Left lobe of liver (tissue), 2 donors: ENCODE data around the gene CSK. TPM values are rescaled to one million over a fixed set of nuclear protein-coding genes. Genes with fewer than 3 reads are reported as not detected.
A peak's percentile ranks its signal among the peaks of the same experiment; 100 is the strongest.
"Not testable (repeated sequence)": the region's sequence is repeated elsewhere in the genome, so short reads cannot be mapped to it uniquely, and the experiment has no call there.

Source experiments
- ATAC-seq: fragments of 200-7000 bp; cut with Tn5 transposase; one replicate; pipeline ENCODE4 v1.9.1; 2020; ENCODE audit warnings: mild to moderate bottlenecking, moderate library complexity
- DNase-seq: peaks from one replicate; pipeline ENCODE4 v3.0.0-alpha.2; 2020; ENCODE audit warnings: low spot score
- total RNA-seq: library from RNA; stranded (reverse); gene quantifications from one replicate; pipeline ENCODE4 v1.2.1, GENCODE V29; 2021
- donor health status: DM: no; HTN: no; CAD: no; lungs with moderate emphysema.
- donor health status: DM: no; HTN: yes; CAD: no.

Gene CSK
- 32.7 TPM for total RNA-seq

DNA sequence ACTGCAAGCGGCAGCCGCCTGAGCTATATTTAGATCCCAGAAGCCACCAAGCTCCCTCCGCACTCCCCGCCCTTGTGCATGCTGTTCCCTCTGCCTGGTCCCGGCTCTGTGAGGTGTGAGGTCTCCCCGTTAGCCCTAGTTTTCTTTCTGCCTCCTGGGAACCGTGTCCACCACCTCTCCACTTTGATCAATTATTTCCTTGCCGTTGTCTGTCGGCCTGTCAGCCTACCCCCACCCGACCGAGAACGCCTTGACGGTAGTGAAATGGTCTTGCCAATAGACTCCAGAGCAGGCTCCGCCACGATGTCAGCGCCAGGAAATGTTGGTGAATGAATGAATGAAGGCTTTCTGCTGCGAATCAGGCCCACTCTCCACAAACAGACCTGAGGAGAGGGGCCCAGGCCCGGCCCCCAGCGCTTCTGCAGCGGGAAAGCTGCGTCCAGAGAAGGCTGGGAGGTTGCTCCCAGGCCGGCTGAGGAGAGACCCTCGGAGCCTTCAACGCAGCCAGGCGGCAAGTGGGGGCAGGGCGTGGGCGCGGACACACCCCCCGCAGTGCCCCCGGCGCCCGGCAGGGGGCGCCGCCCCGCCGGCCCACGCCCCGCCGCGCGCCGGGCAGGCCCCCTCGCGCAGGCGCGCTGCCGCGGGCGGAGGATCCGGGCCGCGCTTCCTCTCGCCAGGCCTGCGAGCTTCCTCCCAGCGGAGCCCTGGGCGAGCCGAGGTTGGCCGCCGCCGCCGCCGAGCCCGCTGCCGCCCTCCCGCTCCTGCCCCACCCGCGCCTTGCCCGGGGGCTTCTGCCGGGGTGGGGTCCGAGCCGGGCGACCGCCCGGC is at the start of gene CSK:
Gene CSK (plus strand): TSS at position 650 of the 828 bp plus-strand sequence. CDS start 16,218 bp downstream, outside the sequence.
- DNase-seq (peak; percentile 83), ATAC-seq (peak; percentile 74)

DNA sequence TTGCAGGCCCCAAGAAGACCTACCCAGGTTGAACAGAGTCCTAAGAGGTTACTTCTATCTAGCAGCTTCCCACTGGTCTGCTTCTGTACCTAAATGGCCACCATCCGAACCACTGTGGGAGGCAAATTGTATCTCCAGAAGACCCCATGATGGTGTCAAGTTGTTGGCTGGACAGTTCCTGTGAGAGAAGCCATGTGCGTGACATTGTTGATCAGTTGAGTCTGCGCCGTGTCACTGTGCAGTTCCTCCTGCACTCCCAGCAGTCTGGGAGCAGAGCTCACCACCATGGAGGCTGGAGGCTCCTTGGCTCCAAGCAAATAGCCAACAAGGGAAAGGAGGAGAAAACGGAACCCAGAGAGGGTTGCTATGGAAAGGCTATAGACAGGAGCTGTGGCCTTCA is 49.0 kb upstream of the CSK start:
- DNase-seq (no peak), ATAC-seq (no peak)

DNA sequence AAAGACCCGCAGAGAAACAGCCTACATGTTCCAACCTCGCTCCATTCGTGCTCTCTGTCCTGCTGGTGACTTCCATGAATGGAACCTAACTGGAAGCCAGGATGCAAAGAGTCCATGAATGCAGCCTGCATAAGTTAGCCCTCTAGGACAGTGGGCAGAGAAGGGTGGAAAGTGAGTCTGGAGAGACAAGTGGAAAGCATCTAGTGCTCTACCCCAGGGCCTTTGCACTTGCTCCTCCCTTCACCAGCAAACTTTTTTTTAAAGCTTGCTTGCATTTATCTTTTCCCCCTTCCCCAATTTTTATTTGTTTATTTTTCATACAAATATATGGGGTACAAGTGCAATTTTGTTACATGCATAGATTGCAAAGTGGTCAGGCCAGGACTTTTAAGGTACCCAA is 48.6 kb upstream of the CSK start:
- ATAC-seq, result no peak
- DNase-seq, result no peak

DNA sequence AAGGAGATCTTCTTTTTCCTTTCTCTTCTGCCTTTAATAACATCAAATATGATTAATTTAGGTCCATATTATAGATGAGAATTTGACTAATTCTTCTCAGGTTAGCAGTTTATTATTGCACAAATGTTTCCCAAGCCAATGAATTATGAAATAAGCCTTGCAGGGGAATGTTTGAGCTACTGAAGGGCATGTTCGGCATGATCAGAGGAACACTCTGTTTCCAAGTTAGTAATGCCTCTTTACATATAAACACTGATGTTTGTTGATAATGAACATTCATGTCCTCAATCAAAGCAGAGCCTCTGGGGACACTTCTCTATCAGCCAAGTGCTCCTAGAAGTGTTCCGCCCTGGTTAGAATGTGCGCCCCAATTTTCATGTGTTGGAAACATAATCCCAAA is 46.6 kb upstream of the CSK start:
- peak; percentile 43 for ATAC-seq
- DNase-seq, result no peak

DNA sequence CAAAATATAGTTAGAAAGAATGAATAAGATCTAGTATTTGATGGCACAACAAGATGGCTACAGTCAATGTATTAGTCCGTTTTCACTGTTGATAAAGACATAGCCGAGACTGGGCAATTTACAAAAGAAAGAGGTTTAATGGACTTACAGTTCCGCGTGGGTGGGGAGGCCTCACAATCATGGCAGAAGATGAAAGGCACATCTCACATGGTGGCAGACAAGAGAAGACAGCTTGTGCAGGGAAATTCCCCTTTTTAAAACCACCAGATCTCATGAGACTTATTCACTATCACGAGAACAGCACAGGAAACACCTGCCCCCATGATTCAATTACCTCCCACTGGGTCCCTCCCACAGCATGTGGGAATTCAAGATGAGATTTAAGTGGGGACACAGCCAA is 43.6 kb upstream of the CSK start:
- not testable (repeated sequence) for ATAC-seq, DNase-seq

DNA sequence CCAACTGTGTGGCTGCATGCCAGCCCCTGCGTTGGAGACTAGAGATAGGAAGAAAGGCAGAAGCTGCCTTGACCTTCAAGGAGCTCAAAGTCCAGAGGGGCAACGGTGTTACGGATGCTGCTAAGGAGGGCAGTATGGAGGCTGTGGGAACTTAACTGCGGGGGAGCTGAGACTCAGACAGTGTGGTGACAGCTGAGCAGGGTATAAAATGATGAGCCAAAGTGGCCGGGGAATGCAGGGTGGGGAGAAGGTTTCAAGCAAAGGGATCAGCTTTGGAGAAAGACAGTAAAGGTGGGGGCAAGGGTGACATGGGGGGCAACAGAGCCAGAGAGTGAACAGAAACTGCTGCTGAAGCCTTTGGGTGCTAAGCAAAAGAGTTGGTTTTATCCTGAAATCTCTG is 39.5 kb upstream of the CSK start:
- ATAC-seq (no peak), DNase-seq (no peak)

DNA sequence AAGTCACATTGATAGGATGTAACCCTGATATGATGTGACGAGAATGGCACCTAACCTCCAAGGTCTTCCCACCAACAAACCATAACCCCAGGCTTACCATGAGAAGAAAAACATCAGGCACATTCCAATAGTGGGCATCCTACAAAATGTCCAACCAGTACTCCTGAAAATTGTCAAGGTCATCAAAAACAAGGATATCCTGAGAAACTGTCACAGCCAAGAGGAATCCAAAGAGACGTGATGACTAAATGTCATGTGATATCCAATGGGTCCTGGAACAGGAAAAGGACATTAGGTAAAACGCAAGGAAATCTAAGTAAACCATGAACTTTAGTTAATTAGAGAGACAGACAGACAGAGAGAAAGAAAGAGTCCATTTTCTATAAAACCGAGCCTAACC is 35.5 kb upstream of the CSK start:
- DNase-seq (no peak), ATAC-seq (no peak)

DNA sequence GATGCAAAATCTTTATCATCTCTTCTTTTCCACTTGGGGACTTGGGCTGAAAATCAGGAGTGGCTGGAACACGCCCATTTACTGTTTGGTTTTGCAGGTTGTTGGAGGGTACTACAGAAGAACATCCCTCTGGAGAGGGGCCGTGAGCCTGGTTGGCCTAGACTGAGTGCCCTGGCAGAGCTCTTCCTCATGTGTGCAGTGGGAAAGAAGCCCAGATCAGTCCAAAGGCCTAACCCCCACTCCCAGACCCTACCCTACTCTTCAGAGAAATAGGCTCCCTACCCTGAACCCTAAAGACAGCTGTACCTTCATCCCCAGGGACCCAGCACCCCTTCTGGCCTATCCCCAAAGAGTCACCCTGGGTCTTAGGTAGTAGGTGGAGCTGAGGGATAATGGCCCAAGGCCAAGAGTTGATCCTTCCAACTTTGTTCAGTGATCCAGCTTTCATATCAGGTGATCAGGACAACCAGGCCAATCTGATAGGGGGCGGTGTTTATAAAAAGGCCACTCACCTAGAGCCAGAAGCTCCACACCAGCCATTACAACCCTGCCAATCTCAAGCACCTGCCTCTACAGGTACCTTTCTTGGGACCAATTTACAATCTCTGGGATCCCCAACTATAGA is 33.4 kb upstream of the CSK start, which contains the start of gene CYP1A2:
Gene CYP1A2 (plus strand): TSS at position 524 of the 625 bp plus-strand sequence. CDS start 894 bp downstream, outside the sequence.
- ATAC-seq, result peak; percentile 78
- peak; percentile 75 for DNase-seq

DNA sequence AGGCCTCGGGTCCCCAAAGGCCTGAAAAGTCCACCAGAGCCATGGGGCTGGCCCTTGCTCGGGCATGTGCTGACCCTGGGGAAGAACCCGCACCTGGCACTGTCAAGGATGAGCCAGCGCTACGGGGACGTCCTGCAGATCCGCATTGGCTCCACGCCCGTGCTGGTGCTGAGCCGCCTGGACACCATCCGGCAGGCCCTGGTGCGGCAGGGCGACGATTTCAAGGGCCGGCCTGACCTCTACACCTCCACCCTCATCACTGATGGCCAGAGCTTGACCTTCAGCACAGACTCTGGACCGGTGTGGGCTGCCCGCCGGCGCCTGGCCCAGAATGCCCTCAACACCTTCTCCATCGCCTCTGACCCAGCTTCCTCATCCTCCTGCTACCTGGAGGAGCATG is 32.0 kb upstream of the CSK start:
- peak; percentile 84 for ATAC-seq
- peak; percentile 92 for DNase-seq

DNA sequence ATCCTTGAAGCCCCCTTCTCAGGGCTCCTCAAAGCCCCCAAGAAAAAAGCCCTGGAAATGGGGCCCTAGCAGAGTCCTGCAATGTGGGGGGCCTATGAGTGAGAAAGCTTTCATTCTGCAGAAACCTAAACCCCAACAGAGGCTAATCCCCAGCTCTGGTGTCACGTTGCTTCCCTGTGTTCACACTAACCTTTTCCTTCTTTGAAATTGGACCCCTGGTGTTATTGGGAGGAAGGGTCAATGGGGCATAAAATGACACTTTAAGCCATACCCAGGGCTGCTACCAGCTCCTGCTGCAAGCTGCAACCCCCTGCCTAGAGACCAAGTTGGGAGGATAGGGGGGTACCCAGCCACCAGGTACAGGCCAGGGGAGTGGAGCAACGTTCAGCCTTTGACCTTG is 31.1 kb upstream of the CSK start:
- no peak for DNase-seq
- no peak for ATAC-seq

DNA sequence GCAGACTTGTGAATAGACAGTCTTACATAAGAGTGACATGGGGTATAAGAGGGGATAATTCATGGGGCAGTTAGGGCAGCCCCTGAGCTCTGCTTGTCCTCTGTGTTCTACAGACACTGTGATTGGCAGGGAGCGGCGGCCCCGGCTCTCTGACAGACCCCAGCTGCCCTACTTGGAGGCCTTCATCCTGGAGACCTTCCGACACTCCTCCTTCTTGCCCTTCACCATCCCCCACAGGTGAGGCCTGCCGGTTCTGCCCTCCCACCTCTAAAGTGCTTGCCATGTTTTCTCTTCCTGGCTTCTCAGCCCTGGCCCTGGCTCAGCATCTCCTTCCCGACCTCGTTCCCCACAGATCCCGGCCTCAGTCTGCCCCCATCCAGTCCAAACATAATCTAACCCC is 29.9 kb upstream of the CSK start:
- DNase-seq, result no peak
- ATAC-seq, result no peak

DNA sequence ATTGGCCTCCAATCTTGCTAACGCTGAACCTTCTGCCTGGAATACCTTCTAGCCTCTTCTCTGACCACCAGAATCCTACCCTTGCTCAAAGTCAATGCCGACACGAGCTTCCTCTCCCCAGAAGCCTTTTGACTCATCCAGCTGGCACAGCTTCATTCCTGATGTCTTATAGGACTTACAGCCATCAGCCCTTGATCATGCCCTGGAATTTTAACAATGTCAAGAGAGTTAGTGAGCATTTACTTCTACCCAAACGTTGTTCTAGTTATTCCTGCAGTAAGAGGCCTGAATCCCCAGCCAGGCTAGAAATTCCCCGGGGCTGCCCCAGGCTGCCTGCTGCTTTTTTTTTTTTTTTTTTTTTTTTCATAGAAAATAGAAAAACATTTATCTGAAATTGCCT is 29.3 kb upstream of the CSK start:
- no peak for DNase-seq
- ATAC-seq, result no peak

DNA sequence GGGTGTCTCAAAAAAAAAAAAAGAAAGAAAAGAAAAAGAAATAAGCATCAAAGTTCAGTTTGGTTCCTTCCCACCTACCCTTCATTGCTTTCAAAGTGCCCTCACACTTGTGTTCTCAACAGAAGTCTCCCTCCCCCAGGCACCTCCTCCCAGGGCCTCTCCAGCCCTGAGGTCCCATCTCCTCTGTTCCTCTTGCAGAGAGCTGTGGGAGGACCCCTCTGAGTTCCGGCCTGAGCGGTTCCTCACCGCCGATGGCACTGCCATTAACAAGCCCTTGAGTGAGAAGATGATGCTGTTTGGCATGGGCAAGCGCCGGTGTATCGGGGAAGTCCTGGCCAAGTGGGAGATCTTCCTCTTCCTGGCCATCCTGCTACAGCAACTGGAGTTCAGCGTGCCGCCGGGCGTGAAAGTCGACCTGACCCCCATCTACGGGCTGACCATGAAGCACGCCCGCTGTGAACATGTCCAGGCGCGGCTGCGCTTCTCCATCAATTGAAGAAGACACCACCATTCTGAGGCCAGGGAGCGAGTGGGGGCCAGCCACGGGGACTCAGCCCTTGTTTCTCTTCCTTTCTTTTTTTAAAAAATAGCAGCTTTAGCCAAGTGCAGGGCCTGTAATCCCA is 27.2 kb upstream of the CSK start:
- no peak for DNase-seq

DNA sequence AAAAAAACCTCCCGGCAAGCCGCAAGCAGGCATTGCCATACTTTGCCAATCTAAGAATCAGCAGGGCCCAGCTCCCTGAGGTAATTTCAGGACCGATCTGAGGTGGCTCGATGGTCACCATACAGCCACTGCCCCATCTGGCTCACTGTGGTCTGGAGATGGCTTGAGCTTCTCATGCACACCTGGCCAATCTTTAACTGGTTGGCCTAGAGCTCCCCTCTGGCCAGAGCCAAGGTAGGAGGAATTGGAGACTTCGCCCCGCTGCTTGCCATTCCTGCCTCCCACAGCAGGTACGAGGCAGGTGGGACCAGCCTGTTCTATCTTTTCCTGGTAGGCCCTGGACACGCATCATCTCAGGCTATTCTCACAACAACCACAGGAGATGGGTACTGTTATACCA is 23.1 kb upstream of the CSK start:
- DNase-seq (no peak), ATAC-seq (peak; percentile 90)

More for the DNA sequence above, 27.2 kb upstream of the CSK start:
- ATAC-seq, result no peak

DNA sequence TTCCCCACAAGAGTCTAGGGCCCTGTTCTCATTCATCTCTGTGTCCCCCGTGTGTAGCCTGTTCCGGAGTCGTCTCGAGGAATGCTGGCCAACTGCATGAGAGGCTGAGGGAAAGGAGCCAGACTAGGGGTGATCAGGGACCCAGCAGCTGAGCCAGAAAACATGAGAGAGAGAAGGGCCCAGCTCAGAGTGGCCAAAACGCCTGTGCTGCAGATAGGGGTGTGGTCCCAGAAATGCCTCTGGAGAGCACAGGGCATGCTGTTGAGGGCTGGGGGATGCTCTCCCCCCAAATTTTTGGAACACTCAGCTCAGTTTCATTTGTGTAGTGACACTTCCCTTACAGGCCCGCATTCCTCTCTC is 19.1 kb upstream of the CSK start:
- DNase-seq (no peak), ATAC-seq (no peak)

DNA sequence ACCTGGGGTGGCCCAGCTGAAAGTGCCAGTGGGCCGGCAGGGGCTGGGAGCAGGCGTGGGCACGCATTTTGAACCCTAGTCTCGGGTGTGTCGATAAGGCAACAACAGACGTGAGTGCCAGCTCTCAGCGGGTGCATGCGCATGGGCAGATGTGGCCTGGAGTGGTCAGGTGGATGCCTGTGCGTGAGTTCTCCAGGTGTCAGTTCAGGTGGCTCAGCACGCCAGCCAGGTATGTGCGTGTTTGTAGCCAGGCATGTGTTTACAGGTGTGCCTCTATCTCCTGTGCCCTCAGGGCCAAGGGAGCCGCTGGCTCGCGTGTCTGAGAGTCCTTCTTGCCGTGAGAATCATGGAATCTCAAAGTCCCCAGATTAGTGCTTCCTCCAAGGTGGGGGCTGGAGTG is 18.5 kb upstream of the CSK start:
- ATAC-seq, result peak; percentile 48
- no peak for DNase-seq

DNA sequence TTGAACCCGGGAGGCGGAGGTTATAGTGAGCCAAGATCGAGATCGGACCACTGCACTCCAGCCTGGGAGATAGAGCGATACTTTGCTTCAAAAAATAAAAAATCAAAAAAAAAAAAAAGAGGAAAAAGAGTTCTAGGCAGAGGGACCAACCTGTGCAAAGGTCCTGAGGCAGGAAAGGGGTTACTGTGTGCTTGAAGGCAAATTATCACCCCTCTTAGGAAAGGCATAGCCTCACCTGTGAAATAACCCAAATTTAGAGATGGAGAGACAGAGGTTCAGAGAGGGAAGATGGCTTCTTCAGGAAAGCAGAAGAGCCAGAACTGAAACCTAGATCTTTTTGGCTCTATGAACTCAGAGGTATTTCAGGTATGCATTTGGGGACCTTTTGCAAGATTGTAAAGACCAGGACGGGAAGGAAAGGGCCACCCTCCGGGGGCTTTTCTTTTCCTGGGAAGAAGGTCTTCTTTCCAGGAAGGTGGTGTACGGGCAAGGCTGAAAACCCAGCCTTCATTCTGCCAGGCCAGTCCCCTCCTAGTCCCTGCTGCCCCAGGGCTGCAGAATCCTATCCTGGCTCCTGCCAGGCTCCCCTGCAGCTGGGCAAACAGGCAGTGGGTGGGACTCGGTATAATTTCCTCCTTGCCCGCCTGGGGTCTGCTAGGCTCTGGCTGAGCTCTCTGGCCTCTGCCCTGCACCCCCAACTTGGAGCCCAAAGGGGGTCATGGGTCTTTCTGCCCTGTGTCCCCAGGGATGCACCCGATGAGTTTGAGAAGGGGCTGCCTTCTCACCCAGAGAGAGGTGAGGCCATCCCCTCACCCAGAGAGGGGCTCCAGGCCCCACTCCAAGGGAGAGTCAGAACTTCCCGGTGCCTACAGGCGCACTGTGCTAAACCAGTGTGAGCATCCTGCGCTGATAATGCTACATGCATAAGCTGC is 14.4 kb upstream of the CSK start:
- no peak for DNase-seq
- no peak for ATAC-seq

DNA sequence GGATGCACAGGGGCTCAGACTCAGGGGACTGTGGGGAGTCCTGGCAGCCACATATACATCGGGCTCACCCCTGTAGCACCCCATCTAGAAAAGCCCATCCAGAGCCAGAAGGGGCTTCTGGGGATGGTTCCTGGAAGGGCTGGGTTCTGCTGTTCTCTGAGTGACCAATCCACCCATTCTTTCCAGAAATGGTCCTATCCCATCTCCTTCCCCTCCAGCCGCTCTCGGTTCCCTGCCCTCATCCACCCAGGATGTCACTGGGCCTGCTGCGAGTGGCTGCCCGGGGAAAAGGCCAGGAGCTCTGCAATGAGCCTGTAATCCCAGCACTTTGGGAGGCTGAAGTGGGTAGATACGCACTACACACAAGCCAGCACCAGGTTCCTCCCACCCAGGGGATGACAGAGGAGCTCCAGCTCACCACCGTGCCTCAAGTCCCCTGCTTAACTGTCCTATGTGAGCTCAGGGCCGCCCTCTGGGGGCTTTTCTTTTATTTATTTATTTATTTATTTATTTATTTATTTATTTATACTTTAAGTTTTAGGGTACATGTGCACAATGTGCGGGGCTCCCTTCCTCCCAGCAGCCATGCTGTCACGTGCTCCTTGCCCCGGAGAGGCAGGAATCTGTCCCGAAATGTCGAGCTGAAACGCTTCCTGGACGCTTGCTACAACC is 13.6 kb upstream of the CSK start:
- DNase-seq (no peak), ATAC-seq (no peak)

DNA sequence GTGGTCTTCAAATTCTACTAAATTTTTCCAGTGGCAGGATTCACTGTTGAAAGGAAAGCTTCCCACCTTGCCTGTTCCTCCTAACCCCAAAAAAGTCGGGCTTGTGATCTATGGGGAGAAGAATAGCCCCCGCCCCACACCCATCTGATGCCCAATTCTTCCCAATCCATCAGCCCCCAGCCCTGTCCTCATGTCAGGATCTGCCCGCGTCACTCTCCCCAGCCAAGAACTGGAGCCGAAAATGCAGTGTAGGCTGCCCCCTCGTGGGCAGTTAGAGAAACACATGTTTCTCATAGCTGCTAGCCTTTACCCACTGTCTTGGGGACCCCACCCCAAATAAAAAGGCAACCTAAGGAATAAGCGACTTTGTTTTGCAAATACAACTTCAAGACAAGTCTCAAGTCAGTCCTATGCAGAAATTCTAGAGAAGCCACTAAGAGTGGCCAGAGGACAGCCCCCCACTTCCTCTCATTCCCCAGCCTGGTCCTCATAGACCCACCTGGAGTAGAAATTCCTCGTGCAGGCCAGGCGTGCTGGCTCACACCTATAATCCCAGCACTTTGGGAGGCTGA is 13.0 kb upstream of the CSK start:
- DNase-seq, result peak; percentile 66
- ATAC-seq, result peak; percentile 77

DNA sequence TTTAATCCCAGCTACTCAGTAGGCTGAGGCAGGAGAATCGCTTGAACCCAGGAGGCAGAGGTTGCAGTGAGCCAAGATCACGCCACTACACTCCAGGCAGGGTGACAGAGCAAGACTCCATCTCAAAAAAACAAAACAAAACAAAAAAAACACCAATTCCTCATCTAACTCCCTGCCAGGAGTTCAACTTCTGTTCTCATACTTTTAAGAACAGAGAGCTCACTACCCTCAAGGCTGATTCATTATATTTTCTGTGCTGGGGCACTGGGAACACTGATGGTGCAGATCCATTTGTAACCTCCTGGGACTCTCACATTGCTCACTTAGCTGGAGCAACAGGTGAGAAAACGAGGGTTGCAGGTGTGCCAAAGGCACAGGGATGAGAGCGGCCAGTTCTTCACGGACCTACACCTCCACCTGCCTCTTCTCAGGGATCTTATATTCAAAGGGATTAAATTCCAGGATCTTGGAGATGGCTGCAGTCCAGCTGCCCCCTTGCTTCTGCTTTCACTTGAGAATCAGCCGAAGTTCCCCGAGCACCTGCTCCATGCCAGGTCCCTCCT is 12.3 kb upstream of the CSK start:
- ATAC-seq, result no peak
- no peak for DNase-seq
